Thoracic aorta endothelial cell (primary cell): ENCODE measurements around the gene GPR157. TPM values are rescaled to one million over a fixed set of nuclear protein-coding genes. Genes with fewer than 3 reads are reported as not detected.

Source experiments
- small RNA-seq: library from RNA; depleted of rRNA; stranded (forward); fragments of <200 nt; gene quantifications from one replicate; pipeline ENCODE3, GENCODE V24; 2012
- total RNA-seq: library from RNA; depleted of rRNA; stranded (reverse); fragments of >200 nt; gene quantifications from 2 replicates; pipeline ENCODE4 v1.2.3, GENCODE V29; 2012

GPR157 gene, protein sequence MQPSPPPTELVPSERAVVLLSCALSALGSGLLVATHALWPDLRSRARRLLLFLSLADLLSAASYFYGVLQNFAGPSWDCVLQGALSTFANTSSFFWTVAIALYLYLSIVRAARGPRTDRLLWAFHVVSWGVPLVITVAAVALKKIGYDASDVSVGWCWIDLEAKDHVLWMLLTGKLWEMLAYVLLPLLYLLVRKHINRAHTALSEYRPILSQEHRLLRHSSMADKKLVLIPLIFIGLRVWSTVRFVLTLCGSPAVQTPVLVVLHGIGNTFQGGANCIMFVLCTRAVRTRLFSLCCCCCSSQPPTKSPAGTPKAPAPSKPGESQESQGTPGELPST
- total RNA-seq, result 3.1 and 4.5 TPM in 2 replicates

DNA sequence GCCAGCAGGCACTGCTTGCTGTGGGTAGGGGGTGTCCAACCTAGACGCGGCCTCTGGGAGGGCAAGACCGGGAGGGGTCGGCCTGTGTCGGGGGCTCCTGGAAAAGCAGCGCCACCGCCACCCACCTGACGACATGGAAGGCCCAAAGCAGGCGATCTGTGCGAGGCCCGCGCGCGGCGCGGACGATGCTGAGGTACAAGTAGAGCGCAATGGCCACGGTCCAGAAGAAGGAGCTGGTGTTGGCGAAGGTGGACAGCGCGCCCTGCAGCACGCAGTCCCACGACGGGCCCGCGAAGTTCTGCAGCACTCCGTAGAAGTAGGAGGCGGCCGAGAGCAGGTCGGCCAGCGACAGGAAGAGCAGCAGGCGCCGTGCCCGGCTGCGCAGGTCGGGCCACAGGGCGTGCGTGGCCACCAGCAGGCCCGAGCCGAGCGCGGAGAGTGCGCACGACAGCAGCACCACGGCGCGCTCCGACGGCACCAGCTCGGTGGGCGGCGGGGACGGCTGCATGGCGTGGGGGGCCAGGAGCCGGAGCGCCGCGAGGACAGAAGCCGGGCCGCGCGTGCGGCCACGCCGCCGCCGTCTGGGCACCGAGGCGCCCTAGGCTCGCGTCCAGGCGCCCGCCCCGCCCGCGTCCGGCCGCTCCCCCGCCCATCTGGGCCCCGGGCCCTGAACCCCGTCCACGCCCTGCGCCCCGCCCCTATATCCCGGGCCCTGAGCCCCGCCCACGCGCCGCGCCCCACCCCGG, at the start of gene GPR157:
Gene GPR157 (minus strand): TSS at position 583 of the 746 bp plus-strand sequence. CDS start 75 bp downstream, at position 508.

DNA sequence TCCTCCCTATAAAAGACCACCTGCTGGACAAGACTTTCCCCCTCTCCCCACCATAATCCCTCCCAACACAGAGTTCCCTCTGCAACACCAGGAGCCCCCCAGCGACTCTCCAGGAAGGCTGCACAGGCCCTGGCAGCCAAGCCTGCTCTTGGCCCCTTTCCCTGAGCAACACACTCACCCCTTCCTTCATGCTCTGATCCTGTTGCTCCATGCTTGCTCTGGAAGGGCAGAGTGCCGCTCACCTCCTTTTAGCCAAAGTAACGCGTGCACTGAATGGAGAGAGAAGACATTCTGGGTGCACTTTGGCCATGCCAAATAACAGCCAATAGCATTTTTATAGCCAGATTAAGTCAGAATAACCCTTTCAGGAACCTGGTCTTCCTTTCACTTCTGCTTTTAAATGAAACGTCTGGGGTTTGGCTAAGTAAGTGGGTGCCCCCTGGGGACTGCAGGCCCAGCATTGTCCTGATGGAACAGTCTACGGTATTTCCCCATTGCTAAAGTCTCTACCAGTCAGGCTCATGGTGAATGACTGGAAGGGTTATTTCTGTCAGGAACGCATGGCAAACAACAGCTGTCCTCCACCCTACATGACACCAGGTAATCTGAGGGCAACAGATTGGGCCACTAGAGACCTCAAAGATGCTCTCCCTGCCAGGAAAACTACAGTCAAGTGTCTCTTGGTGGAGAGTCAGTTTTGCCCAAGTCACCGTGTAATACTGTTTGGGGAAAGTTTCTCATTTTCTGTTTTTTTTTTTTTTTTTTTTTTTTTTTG, 59.4 kb downstream of the GPR157 start, which contains the start of gene SLC2A5:
Gene SLC2A5 (minus strand): TSS at position 310 of the 775 bp plus-strand sequence. CDS start 99 bp downstream, at position 211.

Small RNA genes within 50 kb of the gene (small RNA-seq; reads per million reads assigned to genes)
- gene RF00424, result not detected

Other genes with a start within 250 kb of the GPR157 start
- not detected in 2 replicates for gene CA6, start 183.2 kb downstream of the GPR157 start, total RNA-seq
- gene SLC2A7, start 102.7 kb downstream of the GPR157 start, total RNA-seq, result not detected in 2 replicates
- gene SLC2A5, start 59.5 kb downstream of the GPR157 start, total RNA-seq, result 0.29 TPM in 1 of 2 replicates, not detected in the other
- gene H6PD, start 105.7 kb upstream of the GPR157 start, total RNA-seq, result 17.4 and 24.2 TPM in 2 replicates
- 12.6 and 14.9 TPM in 2 replicates for gene SPSB1, start 163.8 kb upstream of the GPR157 start, total RNA-seq